K562 (cell line): ENCODE data around the gene ZNF768. TPM values are rescaled to one million over a fixed set of nuclear protein-coding genes. Genes with fewer than 3 reads are reported as not detected.

ENCODE experiments used
- CBFA2T3 ChIP-seq: fragments of 450-650 bp; IDR thresholded peaks from 2 replicates; pipeline ENCODE4 v1.6.1; 2017
- CCAR2 ChIP-seq: fragments of 200-400 bp; formaldehyde crosslinking; IDR thresholded peaks from 2 replicates; pipeline ENCODE4 v1.6.1; 2017; ENCODE audit warnings: mild to moderate bottlenecking, low read depth, low read length
- CHD1 ChIP-seq: fragments of 200-600 bp; sonication (generic); IDR thresholded peaks from one replicate; pipeline ENCODE4 v1.6.1; 2012; ENCODE audit warnings: mild to moderate bottlenecking, moderate library complexity, low read length, inconsistent platforms
- DPF2 ChIP-seq: fragments of 450-650 bp; IDR thresholded peaks from 2 replicates; pipeline ENCODE4 v1.6.1; 2016
- HNRNPH1 ChIP-seq: fragments of 200-400 bp; formaldehyde crosslinking; optimal IDR thresholded peaks from 2 replicates; pipeline ENCODE3; 2017; ENCODE audit warnings: low read depth, mild to moderate bottlenecking, low read length, moderate library complexity
- HNRNPL ChIP-seq: fragments of 200-400 bp; formaldehyde crosslinking; IDR thresholded peaks from 2 replicates; pipeline ENCODE4 v1.6.1; 2017; ENCODE audit warnings: low read depth, mild to moderate bottlenecking, low read length
- MECOM ChIP-seq: fragments of 250-450 bp; sonication (Bioruptor Pico); IDR thresholded peaks from 2 replicates; pipeline ENCODE4 v1.8.0; 2022; ENCODE audit warnings: inconsistent platforms
- MEIS2 ChIP-seq: fragments of 450-650 bp; IDR thresholded peaks from 2 replicates; pipeline ENCODE4 v1.6.1; 2014; ENCODE audit warnings: mild to moderate bottlenecking; ENCODE audit not compliant: partially characterized antibody
- NCOA4 ChIP-seq: fragments of 450-650 bp; IDR thresholded peaks from 2 replicates; pipeline ENCODE4 v1.6.1; 2018; ENCODE audit warnings: mild to moderate bottlenecking; ENCODE audit not compliant: partially characterized antibody
- NFIC ChIP-seq: fragments of 450-650 bp; IDR thresholded peaks from 2 replicates; pipeline ENCODE4 v1.6.1; 2017; ENCODE audit warnings: mild to moderate bottlenecking, inconsistent platforms
- NUFIP1 ChIP-seq: fragments of 450-650 bp; IDR thresholded peaks from 2 replicates; pipeline ENCODE4 v1.6.1; 2018; ENCODE audit not compliant: partially characterized antibody
- POLR2AphosphoS2 ChIP-seq: IDR thresholded peaks from 2 replicates; pipeline ENCODE4 v1.6.1; 2012; ENCODE audit warnings: low read length, improper control_type of control experiment
- RBM14 ChIP-seq: fragments of 200-400 bp; formaldehyde crosslinking; IDR thresholded peaks from 2 replicates; pipeline ENCODE4 v1.6.1; 2018; ENCODE audit warnings: low read depth, mild to moderate bottlenecking, low read length, moderate library complexity, borderline replicate concordance; ENCODE audit not compliant: insufficient read depth
- ZNF311 ChIP-seq: fragments of 250-450 bp; sonication (Bioruptor Pico); IDR thresholded peaks from 2 replicates; pipeline ENCODE4 v1.4.0; 2020; ENCODE audit warnings: mild to moderate bottlenecking, moderate library complexity
- ZNF354B ChIP-seq: fragments of 250-450 bp; sonication (Bioruptor Pico); IDR thresholded peaks from 2 replicates; pipeline ENCODE4 v1.4.0; 2020
- ZNF507 ChIP-seq: conservative IDR thresholded peaks from 2 replicates; pipeline ENCODE4 v1.6.1; 2017; ENCODE audit warnings: missing genetic modification characterization, missing compliant biosample characterization
- ZNF778 ChIP-seq: fragments of 450-650 bp; formaldehyde crosslinking; IDR thresholded peaks from 2 replicates; pipeline ENCODE4 v1.4.0; 2020; ENCODE audit warnings: mild to moderate bottlenecking, moderate library complexity
- polyA plus RNA-seq, 8 experiments: library from polyadenylated mRNA; depleted of rRNA in 4 of 8; stranded (reverse) in 5 of 8; unstranded in 3 of 8; fragments of >200 nt; fragmentation: Nextera tagmentation in 2 of 8; fragmentation: Illumina TruSeq in 1 of 8; extraction: Ambion mirVana in 2 of 8; extraction: Trizol in 1 of 8; gene quantifications; 2 replicates each; pipeline versions ENCODE4 v1.2.1 to v1.2.3, GENCODE V29; 2011 to 2014; ENCODE audit warnings: inconsistent platforms in 1 of 8, missing spikeins in 1 of 8
- total RNA-seq, 7 experiments: library from RNA; depleted of rRNA in 6 of 7; stranded (reverse); fragments of >200 nt in 6 of 7; fragmentation: Illumina TruSeq in 2 of 7; extraction: Trizol in 2 of 7; gene quantifications; 2 replicates each; pipeline versions ENCODE4 v1.2.1 to v1.2.3, GENCODE V29; 2011 to 2021; ENCODE audit warnings: low replicate concordance in 1 of 7
- TF ChIP-seq, protein P1 (sequence below): sonication (generic); formaldehyde crosslinking; IDR thresholded peaks from 2 replicates; pipeline ENCODE4 v1.8.1; 2023; ENCODE audit warnings: mild to moderate bottlenecking, missing genetic modification reagents
- TF ChIP-seq, protein P2 (sequence below): fragments of 450-650 bp; formaldehyde crosslinking; IDR thresholded peaks from 2 replicates; pipeline ENCODE4 v1.4.0; 2020; ENCODE audit warnings: mild to moderate bottlenecking
- TF ChIP-seq, protein P3 (sequence below): IDR thresholded peaks from 3 replicates; pipeline ENCODE4 v1.6.1; 2011; ENCODE audit warnings: borderline replicate concordance, mild to moderate bottlenecking, moderate library complexity; ENCODE audit not compliant: insufficient read length; ENCODE audit errors: extremely low read depth
- TF ChIP-seq, protein P4 (sequence below): fragments of 450-650 bp; formaldehyde crosslinking; IDR thresholded peaks from 2 replicates; pipeline ENCODE4 v1.4.0; 2020; ENCODE audit warnings: mild to moderate bottlenecking, mixed read lengths
- TF ChIP-seq, protein P5 (sequence below): fragments of 450-650 bp; formaldehyde crosslinking; IDR thresholded peaks from 2 replicates; pipeline ENCODE4 v1.4.0; 2020; ENCODE audit warnings: mild to moderate bottlenecking, moderate library complexity

Gene ZNF768
- total and polyA plus RNA-seq, 9 of the 15 experiments (the other 6 are each of a cell fraction or from before 2014, with no cell fraction given) = 0.13 to 50.7 (median 26.9) TPM

DNA sequence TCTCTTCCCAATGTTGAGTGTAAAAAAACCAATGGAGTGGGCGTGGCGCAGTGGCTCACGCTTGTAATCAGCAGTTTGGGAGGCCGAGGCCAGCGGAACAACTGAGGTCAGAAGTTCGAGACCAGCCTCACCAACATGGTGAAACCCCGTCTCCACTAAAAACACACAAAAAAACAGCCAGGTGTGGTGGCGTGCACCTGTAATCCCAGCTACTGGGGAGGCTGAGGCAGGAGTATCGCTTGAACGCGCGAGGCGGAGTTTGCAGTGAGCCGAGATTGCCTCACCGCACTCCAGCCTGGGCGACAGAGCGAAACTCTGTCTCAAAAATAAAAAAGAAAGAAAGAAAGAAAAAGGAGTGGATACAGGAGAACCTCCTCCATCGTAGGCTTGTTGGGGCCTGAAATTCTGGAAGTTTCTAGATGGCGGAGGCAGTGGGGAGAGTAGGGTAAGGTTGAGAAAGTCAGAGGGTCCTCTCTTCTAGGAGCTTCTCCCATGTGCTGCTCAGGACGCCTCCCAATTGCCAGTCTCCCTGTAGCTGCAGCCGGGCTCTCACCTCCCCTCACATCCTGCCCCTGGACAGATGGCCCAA is 32.5 kb upstream of the ZNF768 start (continued):
- TF ChIP-seq, protein P1, sequence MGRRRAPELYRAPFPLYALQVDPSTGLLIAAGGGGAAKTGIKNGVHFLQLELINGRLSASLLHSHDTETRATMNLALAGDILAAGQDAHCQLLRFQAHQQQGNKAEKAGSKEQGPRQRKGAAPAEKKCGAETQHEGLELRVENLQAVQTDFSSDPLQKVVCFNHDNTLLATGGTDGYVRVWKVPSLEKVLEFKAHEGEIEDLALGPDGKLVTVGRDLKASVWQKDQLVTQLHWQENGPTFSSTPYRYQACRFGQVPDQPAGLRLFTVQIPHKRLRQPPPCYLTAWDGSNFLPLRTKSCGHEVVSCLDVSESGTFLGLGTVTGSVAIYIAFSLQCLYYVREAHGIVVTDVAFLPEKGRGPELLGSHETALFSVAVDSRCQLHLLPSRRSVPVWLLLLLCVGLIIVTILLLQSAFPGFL (CRISPR knock-in tag) = 0 out of 2 replicates have a peak, but pooled peaks have one; percentile 78
- TF ChIP-seq HNRNPH1 (no peak), DPF2 (peak; percentile 73; the same call in 1 of the 2 replicates), ZNF354B (no peak), CBFA2T3 (no peak; the same call in 1 of the 2 replicates), POLR2AphosphoS2 (no peak), NFIC (0 out of 2 replicates have a peak, but pooled peaks have one; percentile 13), ZNF507 (tag) (no peak), RBM14 (no peak), MECOM (0 out of 2 replicates have a peak, but pooled peaks have one; percentile 16), CCAR2 (no peak), MEIS2 (no peak), NUFIP1 (no peak), CHD1 (no peak), NCOA4 (no peak), ZNF778 (CRISPR knock-in tag) (no peak), ZNF311 (CRISPR knock-in tag) (no peak), HNRNPL (no peak)
- TF ChIP-seq, protein P2, sequence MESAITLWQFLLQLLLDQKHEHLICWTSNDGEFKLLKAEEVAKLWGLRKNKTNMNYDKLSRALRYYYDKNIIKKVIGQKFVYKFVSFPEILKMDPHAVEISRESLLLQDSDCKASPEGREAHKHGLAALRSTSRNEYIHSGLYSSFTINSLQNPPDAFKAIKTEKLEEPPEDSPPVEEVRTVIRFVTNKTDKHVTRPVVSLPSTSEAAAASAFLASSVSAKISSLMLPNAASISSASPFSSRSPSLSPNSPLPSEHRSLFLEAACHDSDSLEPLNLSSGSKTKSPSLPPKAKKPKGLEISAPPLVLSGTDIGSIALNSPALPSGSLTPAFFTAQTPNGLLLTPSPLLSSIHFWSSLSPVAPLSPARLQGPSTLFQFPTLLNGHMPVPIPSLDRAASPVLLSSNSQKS = no peak
- TF ChIP-seq, protein P3, sequence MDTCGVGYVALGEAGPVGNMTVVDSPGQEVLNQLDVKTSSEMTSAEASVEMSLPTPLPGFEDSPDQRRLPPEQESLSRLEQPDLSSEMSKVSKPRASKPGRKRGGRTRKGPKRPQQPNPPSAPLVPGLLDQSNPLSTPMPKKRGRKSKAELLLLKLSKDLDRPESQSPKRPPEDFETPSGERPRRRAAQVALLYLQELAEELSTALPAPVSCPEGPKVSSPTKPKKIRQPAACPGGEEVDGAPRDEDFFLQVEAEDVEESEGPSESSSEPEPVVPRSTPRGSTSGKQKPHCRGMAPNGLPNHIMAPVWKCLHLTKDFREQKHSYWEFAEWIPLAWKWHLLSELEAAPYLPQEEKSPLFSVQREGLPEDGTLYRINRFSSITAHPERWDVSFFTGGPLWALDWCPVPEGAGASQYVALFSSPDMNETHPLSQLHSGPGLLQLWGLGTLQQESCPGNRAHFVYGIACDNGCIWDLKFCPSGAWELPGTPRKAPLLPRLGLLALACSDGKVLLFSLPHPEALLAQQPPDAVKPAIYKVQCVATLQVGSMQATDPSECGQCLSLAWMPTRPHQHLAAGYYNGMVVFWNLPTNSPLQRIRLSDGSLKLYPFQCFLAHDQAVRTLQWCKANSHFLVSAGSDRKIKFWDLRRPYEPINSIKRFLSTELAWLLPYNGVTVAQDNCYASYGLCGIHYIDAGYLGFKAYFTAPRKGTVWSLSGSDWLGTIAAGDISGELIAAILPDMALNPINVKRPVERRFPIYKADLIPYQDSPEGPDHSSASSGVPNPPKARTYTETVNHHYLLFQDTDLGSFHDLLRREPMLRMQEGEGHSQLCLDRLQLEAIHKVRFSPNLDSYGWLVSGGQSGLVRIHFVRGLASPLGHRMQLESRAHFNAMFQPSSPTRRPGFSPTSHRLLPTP = peak; percentile 87
- TF ChIP-seq, protein P4, sequence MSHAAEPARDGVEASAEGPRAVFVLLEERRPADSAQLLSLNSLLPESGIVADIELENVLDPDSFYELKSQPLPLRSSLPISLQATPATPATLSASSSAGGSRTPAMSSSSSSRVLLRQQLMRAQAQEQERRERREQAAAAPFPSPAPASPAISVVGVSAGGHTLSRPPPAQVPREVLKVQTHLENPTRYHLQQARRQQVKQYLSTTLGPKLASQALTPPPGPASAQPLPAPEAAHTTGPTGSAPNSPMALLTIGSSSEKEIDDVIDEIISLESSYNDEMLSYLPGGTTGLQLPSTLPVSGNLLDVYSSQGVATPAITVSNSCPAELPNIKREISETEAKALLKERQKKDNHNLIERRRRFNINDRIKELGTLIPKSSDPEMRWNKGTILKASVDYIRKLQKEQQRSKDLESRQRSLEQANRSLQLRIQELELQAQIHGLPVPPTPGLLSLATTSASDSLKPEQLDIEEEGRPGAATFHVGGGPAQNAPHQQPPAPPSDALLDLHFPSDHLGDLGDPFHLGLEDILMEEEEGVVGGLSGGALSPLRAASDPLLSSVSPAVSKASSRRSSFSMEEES (CRISPR knock-in tag) = no peak
- TF ChIP-seq, protein P5, sequence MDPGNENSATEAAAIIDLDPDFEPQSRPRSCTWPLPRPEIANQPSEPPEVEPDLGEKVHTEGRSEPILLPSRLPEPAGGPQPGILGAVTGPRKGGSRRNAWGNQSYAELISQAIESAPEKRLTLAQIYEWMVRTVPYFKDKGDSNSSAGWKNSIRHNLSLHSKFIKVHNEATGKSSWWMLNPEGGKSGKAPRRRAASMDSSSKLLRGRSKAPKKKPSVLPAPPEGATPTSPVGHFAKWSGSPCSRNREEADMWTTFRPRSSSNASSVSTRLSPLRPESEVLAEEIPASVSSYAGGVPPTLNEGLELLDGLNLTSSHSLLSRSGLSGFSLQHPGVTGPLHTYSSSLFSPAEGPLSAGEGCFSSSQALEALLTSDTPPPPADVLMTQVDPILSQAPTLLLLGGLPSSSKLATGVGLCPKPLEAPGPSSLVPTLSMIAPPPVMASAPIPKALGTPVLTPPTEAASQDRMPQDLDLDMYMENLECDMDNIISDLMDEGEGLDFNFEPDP (CRISPR knock-in tag) = no peak
